ENCODE results near the gene PFDN1.

PFDN1 gene

DNA sequence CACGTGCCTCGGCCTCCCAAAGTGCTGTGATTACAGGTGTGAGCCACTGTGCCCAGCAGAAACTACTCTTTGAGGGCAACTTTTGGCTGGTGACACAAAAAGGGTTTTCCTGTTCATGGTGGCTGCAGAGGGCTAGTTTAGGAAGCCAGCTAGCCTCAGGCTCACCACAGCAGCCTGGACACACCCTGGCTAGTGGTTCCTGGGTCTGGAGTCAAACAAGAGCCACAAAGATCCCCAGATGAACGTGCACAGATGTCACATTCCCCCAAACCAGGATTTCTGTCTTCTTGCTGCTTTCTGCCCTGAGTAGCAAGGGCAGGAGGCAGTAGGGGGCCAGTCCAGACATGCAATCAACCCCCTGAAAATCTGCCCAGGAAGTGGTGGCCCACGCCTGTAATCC lies 36.7 kb upstream of the PFDN1 start:
- TF ChIP-seq, protein P1, sequence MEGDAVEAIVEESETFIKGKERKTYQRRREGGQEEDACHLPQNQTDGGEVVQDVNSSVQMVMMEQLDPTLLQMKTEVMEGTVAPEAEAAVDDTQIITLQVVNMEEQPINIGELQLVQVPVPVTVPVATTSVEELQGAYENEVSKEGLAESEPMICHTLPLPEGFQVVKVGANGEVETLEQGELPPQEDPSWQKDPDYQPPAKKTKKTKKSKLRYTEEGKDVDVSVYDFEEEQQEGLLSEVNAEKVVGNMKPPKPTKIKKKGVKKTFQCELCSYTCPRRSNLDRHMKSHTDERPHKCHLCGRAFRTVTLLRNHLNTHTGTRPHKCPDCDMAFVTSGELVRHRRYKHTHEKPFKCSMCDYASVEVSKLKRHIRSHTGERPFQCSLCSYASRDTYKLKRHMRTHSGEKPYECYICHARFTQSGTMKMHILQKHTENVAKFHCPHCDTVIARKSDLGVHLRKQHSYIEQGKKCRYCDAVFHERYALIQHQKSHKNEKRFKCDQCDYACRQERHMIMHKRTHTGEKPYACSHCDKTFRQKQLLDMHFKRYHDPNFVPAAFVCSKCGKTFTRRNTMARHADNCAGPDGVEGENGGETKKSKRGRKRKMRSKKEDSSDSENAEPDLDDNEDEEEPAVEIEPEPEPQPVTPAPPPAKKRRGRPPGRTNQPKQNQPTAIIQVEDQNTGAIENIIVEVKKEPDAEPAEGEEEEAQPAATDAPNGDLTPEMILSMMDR (IDR thresholded peaks at IDR 0.05; ENCODE audit: borderline replicate concordance, control extremely low read depth, extremely low read depth, insufficient read depth, missing control alignments), result no peak
- no peak for DNase-seq (ENCODE audit: low spot score)
- in situ Hi-C loops (cut with MboI; ENCODE audit: low sequenced_read_pairs, unreplicated experiment), result no loop called here

DNA sequence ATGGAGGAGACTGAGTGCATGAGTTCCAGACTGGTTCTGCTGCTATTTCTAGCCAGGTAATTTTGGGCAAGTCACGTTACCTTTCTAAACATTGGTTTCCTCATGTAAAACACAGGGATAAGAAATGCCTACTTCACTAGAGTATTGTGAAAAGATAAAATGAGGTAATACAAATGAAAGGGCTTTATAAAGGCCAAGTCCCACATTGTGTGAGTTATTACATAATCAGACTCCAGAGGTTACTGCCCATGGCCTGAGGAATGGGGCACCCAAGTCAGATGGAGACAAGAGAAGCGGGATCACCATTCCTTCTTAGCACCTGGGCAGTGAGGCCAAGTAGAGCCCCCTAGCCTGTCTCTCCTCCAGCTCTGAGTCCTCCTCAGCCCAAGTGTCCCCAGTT lies 36.0 kb upstream of the PFDN1 start:
- TF ChIP-seq, protein P1 (IDR thresholded peaks at IDR 0.05; ENCODE audit: borderline replicate concordance, control extremely low read depth, extremely low read depth, insufficient read depth, missing control alignments), result no peak
- no peak for DNase-seq (ENCODE audit: low spot score)
- in situ Hi-C loops (cut with MboI; ENCODE audit: low sequenced_read_pairs, unreplicated experiment), result no loop called here

DNA sequence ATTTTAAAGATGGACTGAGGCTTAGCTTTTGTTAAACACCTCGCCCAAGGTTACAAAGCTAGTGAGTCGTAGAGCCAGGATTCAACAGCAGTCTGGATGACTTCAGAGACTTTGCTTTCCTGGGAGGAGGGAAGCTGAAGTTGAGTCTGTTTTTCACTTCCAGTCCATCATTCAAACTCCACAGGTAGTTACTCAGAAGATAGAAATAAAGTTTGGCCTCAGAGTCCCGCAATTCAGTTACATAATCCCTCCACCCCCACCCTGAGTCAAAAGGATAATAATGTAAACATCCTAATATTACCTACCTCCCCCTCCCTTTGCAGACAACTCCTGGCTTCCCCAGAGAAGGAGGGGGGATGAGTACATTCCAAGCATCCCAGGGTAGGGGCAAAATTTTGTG lies 35.4 kb upstream of the PFDN1 start:
- TF ChIP-seq, protein P1 (IDR thresholded peaks at IDR 0.05; ENCODE audit: borderline replicate concordance, control extremely low read depth, extremely low read depth, insufficient read depth, missing control alignments), result no peak
- DNase-seq (ENCODE audit: low spot score), result no peak
- in situ Hi-C loops (cut with MboI; ENCODE audit: low sequenced_read_pairs, unreplicated experiment), result no loop called here

DNA sequence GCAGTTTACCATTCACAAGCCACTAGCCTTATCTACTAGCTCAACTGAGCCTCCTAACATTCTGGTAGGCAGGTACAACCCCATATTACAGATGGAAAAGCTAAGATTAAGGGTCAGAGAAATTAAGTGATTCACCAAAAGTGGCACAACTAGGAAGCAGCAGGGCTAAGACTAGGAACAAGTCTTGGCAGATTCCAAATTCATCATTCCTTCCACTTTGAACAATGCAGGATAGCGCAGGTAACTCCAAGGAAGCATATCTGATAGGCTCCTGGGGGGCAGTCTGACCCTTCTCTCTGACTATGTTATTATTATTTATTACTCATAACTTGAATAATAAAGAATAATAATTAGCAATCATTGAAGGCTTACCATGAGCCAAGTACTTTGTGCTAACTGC lies 35.0 kb upstream of the PFDN1 start:
- in situ Hi-C loops (cut with MboI; ENCODE audit: low sequenced_read_pairs, unreplicated experiment), result no loop called here
- TF ChIP-seq, protein P1 (IDR thresholded peaks at IDR 0.05; ENCODE audit: borderline replicate concordance, control extremely low read depth, extremely low read depth, insufficient read depth, missing control alignments), result no peak
- no peak for DNase-seq (ENCODE audit: low spot score)

DNA sequence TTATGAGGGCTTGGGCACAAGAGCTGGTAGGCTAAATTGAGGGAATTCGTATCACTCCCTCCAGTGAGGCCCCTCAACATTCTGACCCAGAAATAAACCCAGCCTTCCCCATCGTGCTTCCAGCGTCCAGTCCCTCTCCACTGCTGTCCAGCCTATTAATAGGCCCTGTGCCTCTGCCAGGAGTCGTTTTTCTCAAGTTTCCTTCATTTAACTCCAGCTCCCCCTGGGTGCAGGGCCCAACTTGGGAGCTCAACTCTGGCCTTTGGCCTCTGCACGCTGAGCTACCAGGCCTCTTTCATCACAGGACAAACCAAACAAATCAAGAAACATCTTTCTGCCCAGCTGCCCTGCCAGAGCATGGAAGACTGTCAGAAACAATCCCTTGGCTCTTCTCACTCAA lies 33.5 kb upstream of the PFDN1 start:
- DNase-seq (ENCODE audit: low spot score), result no peak
- TF ChIP-seq, protein P1 (IDR thresholded peaks at IDR 0.05; ENCODE audit: borderline replicate concordance, control extremely low read depth, extremely low read depth, insufficient read depth, missing control alignments), result no peak
- in situ Hi-C loops (cut with MboI; ENCODE audit: low sequenced_read_pairs, unreplicated experiment), result no loop called here

DNA sequence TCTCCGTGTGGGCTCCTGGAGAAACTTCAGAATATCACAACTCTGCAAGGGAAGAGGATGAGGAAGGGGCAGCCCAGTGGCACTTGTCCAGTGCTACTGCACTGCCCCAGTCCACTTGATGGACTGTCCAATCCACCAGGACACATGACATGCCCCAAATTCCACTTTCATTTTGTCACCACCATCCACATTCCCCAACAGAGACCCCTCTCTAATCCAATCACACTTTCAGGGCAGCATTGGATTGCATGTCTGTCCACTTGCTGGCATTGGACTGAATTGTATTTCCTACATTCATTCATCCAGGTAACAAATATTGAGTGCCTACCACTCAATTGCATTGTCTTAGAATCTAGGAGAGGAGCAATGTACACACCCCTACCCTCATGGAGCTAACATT lies 28.7 kb upstream of the PFDN1 start:
- DNase-seq (ENCODE audit: low spot score), result no peak
- in situ Hi-C loops (cut with MboI; ENCODE audit: low sequenced_read_pairs, unreplicated experiment), result no loop called here
- TF ChIP-seq, protein P1 (IDR thresholded peaks at IDR 0.05; ENCODE audit: borderline replicate concordance, control extremely low read depth, extremely low read depth, insufficient read depth, missing control alignments), result no peak
